HG02642 (cell line): ENCODE results near the gene ZDHHC11.
"Not testable (repeated sequence)": the region's sequence is repeated elsewhere in the genome, so short reads cannot be mapped to it uniquely, and the experiment has no call there.

ENCODE experiments used
- ATAC-seq: cut with Tn5 transposase; IDR thresholded peaks from one replicate; pipeline ENCODE4 v1.9.1; 2021; ENCODE audit warnings: mild to moderate bottlenecking; ENCODE audit not compliant: unreplicated experiment, poor library complexity

The ZDHHC11 gene

GRCh38 chr5:860506-861150, 9.8 kb upstream of the ZDHHC11 start:
- ATAC-seq: no peak

GRCh38 chr5:859798-860296, 9.1 kb upstream of the ZDHHC11 start:
- no peak for ATAC-seq

- ATAC-seq: no peak
These were observed 8.6 kb upstream of the ZDHHC11 start for GRCh38 chr5:859391-859790.

GRCh38 chr5:858726-859125, 7.9 kb upstream of the ZDHHC11 start:
- no peak for ATAC-seq

- ATAC-seq: no peak
These were observed 6.0 kb upstream of the ZDHHC11 start for GRCh38 chr5:856531-857425.

- ATAC-seq: no peak
These were observed 5.2 kb upstream of the ZDHHC11 start for GRCh38 chr5:855771-856530.

- ATAC-seq: no peak
These were observed 4.4 kb upstream of the ZDHHC11 start for GRCh38 chr5:854966-855743.

GRCh38 chr5:854217-854616, 3.4 kb upstream of the ZDHHC11 start:
- ATAC-seq: no peak

- not testable (repeated sequence) for ATAC-seq
These were observed 2.8 kb upstream of the ZDHHC11 start for GRCh38 chr5:853416-854090.

- no peak for ATAC-seq
These were observed 1.9 kb upstream of the ZDHHC11 start for GRCh38 chr5:852431-853401.

- no peak for ATAC-seq
These were observed 1.2 kb upstream of the ZDHHC11 start for GRCh38 chr5:852018-852417.

- no peak for ATAC-seq
These were observed 767 bp upstream of the ZDHHC11 start for GRCh38 chr5:851553-851952.

- ATAC-seq: no peak
These were observed 290 bp upstream of the ZDHHC11 start for GRCh38 chr5:851076-851475.

- no peak for ATAC-seq
These were observed 1.0 kb downstream of the ZDHHC11 start for GRCh38 chr5:849651-850301.

- no peak for ATAC-seq
These were observed 2.1 kb downstream of the ZDHHC11 start for GRCh38 chr5:848671-849111.

GRCh38 chr5:847736-848135, 3.0 kb downstream of the ZDHHC11 start:
- ATAC-seq: not testable (repeated sequence)

- not testable (repeated sequence) for ATAC-seq
These were observed 3.6 kb downstream of the ZDHHC11 start for GRCh38 chr5:847212-847611.

- ATAC-seq: not testable (repeated sequence)
These were observed 4.1 kb downstream of the ZDHHC11 start for GRCh38 chr5:846602-847091.
